GM19025 (cell line): ENCODE measurements around the gene KRT28.

Experiments
- ATAC-seq: cut with Tn5 transposase; IDR thresholded peaks from one replicate; pipeline ENCODE4 v1.9.1; 2021; ENCODE audit warnings: mild to moderate bottlenecking, low read depth, moderate library complexity; ENCODE audit not compliant: unreplicated experiment

KRT28 gene, protein sequence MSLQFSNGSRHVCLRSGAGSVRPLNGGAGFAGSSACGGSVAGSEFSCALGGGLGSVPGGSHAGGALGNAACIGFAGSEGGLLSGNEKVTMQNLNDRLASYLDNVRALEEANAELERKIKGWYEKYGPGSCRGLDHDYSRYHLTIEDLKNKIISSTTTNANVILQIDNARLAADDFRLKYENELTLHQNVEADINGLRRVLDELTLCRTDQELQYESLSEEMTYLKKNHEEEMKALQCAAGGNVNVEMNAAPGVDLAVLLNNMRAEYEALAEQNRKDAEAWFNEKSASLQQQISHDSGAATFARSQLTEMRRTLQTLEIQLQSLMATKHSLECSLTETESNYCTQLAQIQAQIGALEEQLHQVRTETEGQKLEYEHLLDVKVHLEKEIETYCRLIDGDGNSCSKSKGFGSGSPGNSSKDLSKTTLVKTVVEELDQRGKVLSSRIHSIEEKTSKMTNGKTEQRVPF

GRCh38 chr17:40799859-40800258, at the start of gene KRT28:
KRT28 (minus strand) TSS chr17:40799959; CDS start chr17:40799893, 66 bp downstream.
- ATAC-seq, result no peak

DNA sequence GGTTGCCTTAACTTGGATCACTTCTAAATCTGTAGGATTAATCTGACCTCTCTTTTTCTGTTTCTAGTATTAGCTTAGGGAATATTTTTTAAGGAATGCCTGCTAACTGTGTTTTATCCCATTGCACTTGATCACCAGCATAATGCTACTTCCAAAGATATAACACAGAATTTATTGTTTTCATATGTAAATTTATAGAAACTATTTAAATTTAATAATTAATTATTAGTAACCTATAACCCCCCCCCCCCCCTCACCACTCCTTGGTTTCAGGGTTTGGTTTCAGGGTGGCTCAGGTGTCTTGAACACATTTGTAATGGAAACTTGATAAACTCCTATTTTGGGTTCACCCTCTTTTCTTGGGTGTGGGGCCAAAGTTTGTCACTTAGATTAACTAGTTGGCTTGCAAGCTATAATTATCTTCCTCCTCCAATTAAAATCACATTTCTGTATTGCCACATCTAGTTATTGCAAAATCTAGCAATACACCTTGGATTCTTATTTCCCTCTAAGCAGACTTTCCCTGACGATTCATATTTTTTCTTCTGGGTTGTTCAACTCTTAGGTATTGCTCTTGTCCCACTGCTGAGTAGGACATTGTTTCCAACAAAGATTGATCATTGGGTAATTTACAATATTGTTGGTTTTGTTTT, 49.0 kb upstream of the KRT28 start:
- no peak for ATAC-seq

DNA sequence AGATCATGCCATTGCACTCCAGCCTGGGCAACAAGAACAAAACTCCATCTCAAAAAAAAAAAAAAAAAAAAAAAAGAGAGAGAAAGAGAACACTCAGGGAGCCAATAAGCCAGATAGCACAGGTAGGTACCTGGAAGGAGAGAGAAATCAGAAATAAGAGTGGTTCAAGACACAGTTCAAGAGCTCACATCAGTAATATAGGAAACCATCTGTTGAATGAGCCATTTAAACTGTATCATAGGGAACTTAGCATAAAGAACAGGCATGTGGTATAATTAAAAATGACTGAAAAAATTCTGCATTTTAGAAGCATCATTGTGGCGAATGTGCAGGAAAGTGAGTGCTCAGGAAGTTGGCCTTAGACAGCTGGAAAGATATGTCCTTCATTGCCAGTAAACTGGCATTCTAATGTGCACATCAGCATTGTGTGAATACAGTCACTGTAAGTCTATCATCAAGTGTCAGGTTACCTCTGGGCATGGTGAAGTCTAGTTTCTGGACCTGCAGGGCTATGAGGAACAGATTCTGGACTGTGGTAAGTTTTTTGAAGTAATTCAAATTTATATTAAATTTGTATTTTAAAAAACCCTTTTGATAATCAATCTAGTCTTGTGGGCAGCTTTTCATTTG, 46.9 kb upstream of the KRT28 start:
- no peak for ATAC-seq

- no peak for ATAC-seq
Observed at GRCh38 chr17:40844671-40845107, 44.9 kb upstream of the KRT28 start.

DNA sequence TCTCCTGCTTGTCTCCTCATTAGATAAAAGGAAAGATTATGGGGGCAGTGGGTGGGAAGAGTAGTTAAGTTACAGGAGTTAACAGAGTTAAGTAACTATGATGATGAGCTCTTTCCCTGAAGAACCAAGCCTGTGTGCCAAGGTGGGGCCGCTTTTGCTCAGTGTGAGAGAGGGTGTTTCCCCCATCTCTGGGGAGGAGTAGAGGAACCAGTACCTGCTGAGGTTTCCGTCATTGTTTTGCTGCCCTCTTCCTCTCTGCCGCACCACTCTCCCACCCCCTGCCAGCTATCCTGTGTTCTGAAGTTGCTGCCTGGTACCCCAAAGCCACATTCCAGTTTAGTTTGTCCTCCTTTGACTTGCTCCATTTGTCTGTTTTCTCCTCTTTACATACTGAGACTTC, 43.5 kb upstream of the KRT28 start:
- no peak for ATAC-seq

DNA sequence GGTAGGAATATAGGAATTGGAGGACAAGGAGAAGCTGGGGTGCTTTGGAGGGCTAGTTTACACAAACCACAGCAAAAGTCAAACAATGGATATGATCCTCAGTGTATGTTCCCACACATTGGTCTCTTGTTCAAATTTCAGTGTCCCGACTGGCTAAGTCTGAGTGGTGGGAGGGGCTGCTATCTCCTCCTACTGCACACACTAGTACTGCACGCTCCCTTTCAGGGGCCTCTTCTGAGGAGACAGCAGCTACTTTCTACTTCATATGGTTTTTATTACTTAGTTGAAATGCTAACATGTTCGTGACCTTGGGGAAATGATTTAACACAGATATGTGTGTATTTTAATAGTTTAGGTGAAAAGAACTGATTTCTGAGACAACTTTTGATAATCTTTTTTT, 41.5 kb upstream of the KRT28 start:
- no peak for ATAC-seq

GRCh38 chr17:40839194-40839593, 39.4 kb upstream of the KRT28 start:
- no peak for ATAC-seq

GRCh38 chr17:40836020-40836419, 36.3 kb upstream of the KRT28 start:
- no peak for ATAC-seq

DNA sequence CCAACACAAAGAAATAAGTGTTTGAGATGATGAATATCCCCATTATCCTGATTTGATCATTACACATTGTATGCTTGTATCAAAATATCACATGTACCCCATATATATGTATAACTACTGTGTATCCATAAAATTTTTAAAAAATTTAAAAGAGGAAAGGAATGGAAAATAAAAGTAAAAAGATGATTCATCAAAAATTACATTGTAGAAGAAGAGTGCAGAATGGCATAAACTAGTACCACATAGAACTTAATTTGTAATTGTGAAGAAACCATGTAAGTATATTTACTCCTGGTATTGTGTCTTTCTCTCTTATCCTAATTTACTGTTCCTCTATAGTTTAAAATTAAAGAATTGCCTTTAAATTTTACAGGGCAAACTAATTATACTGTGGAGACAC, 34.1 kb upstream of the KRT28 start:
- ATAC-seq, result no peak

- no peak for ATAC-seq
Observed at GRCh38 chr17:40832840-40833239, 33.1 kb upstream of the KRT28 start.

DNA sequence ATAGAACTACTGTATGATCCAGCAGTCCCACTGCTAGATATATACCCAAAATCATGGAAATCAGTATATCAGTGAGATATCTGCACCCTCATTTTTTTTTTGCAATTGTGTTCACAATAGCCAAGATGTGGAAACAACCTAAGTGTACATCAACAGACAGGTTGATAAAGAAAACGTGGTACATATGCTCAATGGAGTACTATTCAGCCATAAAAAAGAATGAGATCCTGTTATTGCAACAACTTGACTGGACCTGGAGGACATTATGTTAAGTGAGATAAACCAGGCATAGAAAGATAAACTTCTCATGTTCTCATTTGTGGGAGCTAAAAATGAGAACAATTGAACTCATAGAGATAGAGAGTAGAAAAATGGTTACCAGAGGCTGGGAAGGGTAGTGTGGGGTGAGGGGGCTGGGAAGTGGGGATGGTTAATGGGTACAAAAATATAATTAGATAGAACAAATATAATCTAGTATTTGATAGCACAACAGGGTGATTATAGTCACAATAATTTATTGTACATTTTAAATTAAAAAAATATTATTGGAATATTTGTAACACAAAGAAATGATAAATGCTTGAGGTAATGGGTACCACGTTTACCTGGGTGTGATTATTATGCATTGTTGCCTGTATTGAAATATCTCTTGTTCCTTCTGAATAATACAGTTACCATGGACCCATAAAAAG, 30.5 kb upstream of the KRT28 start:
- no peak for ATAC-seq

DNA sequence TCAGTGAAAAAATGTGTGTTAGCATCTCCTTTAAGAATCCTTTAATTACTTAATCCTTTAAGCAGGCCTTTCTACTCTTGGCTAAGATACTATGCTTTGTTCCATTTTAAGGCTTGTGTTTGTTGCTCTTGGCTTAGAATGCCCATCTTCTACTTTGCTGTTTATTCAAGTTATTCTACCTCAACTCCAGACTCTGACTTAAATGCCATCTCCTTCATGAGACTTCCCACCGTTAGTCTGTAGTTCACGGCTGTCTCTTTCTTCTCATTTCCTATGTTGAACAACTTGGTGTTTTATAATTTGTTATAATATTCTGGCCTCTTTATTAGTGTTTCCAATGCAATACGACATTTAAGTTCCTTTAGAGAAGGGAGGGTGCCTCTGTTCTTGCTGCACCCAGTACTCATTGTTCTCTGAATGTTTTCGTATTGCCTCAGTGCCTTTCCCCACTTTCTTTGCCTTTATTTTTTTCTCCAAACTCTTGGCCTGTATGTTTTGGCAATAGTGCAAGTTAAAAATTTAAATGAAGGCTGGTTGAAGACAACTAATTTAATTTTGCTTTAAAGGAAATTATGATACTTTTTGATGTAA, 28.8 kb upstream of the KRT28 start:
- ATAC-seq, result no peak

DNA sequence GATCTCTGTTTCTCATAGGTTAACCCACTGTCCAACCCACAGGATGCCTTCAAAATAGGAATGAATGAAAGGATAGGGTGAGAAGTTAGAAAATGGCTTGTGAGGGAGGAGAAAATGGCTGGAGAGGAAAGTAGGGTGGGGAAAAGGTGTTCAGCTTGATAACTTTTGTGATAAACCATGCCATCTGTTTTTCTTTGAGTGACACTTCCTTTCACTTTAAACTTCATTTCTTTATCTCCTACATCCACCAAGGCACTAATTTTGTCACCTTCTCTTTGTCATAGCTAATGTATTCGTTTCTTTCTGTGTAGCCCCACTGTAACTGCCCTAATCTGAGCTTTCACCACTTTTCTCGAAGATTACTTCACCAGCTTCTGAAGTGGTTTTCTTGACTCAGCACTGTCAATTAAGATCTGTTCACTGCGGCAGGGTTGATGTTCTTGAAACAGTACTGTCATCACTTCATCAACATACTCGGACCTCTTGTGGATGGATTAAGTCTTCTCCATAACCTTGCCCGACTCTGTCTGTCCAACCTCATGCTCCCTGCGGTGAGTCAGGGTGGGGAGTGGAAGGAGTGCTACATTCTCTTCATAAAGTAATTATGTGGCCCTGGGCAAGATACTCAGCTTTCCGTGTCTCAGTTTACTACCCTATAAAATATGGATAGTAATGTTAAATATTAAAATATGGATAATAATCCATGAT, 28.1 kb upstream of the KRT28 start:
- no peak for ATAC-seq

DNA sequence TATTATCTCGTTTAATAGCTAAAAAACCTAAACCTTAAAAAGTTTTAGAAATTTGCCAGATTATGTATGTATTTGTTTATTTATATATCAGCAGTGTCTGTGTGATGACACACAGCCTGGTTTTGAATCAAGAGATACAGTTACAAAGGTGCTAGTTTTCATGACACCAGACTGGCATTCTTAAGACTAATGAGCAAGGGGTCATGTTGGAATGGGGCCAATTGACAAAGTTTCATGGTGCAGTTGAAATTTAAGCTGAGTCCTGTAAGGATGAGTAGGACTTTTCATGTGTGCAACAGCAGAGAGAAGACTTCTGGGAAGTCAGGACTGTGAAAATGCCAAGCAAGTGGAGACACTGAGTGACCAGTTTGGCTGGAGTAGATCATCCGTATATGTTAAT, 25.8 kb upstream of the KRT28 start:
- no peak for ATAC-seq

DNA sequence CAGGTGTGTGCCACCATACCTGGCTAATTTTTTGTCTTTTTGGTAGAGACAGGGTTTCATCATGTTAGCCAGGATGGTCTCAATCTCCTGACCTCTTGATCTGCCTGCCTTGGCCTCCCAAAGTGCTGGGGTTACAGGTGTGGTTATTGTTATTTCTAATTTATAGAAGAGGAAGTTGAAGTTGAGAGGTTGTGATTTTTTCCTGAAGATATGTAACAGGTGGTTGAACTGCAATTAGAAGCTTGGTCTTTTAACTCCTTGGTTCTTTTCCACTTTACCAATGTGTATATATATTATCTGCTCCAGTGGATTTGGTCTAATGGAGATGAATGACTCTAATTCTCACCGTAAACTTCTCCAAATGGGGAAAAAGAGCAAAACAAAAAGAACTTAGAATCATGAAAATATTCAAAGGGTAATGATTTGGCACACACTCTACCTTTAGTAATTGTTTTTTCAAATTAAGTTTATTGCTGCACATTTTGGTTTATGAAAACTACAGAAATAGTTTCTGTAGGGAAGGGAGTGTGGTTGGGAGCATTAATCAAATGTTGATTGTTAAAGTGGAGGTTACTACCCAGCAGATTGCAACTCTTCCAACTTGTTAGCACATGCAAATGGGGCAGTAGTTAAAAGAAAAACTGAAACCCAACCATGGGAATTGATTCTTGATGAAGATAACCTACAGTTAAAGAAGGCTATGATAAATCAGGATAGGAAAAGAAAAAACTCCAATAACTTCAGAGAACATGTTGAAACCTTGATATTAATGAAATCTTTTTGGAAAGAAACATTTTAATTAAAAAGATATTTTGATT, 24.5 kb upstream of the KRT28 start:
- no peak for ATAC-seq

GRCh38 chr17:40822132-40822812, 22.5 kb upstream of the KRT28 start, which contains the start of gene KRT10:
KRT10 (minus strand) TSS chr17:40822614; CDS start chr17:40822585, 29 bp downstream.
- ATAC-seq, result no peak

DNA sequence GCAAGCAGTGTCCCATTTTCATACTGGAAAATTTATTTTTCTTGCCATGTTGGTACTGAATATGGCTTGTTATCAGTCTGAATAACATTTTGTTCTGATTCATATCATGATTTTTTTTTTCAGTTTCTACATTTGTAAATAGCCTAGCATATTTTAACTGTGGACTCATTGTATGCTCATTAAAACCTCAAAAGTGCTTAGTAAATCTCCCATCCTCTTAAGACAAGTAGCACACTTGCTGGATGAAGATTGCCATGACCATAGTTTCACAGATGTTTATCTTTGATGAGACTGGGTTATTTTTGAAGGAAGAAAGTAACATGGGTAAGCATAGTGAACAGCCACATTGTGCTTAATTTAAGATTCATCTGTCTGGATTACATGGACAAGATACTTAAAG, 21.8 kb upstream of the KRT28 start:
- ATAC-seq, result no peak

- ATAC-seq, result no peak
Observed at GRCh38 chr17:40820228-40820838, 20.6 kb upstream of the KRT28 start.
